GM23338 (cell line): Measurements from ENCODE around the gene CPTP.

ENCODE experiments used
- CREB1 ChIP-seq: fragments of 250-450 bp; sonication (Bioruptor Pico); IDR thresholded peaks from 2 replicates; pipeline ENCODE4 v1.5.0; 2020; ENCODE audit warnings: low read depth, mild to moderate bottlenecking, moderate library complexity
- CTCF ChIP-seq, 2 experiments: fragments of 200-600 bp in 1 of 2; sonication (generic) in 1 of 2; conservative IDR thresholded peaks; 2 replicates each; pipeline versions ENCODE4 v1.5.1 to v1.6.1; 2016 to 2017; ENCODE audit warnings: antibody characterized with exemption in 2 of 2, low read depth in 2 of 2, mild to moderate bottlenecking in 2 of 2, moderate library complexity in 1 of 2
- EZH2 ChIP-seq: fragments of 200-600 bp; sonication (generic); IDR thresholded peaks from one replicate; pipeline ENCODE4 v1.8.0; 2017; ENCODE audit warnings: antibody characterized with exemption, mild to moderate bottlenecking, low read depth; ENCODE audit not compliant: unreplicated experiment
- EZH2phosphoT487 ChIP-seq: fragments of 200-600 bp; sonication (generic); IDR thresholded peaks from one replicate; pipeline ENCODE4 v1.8.1; 2018; ENCODE audit warnings: antibody characterized with exemption; ENCODE audit not compliant: unreplicated experiment
- JUNB ChIP-seq: IDR thresholded peaks from one replicate; pipeline ENCODE4 v1.6.1; 2016; ENCODE audit warnings: antibody characterized with exemption; ENCODE audit not compliant: unreplicated experiment
- POLR2AphosphoS5 ChIP-seq: IDR thresholded peaks from 2 replicates; pipeline ENCODE4 v1.6.1; 2016; ENCODE audit warnings: antibody characterized with exemption, low read depth
- REST ChIP-seq: IDR thresholded peaks from one replicate; pipeline ENCODE4 v1.6.1; 2018; ENCODE audit warnings: antibody characterized with exemption; ENCODE audit not compliant: unreplicated experiment
- ZNF331 ChIP-seq: fragments of 250-450 bp; sonication (Bioruptor Pico); IDR thresholded peaks from 2 replicates; pipeline ENCODE4 v1.5.0; 2020; ENCODE audit warnings: low read depth, mild to moderate bottlenecking, moderate library complexity
- ZNF462 ChIP-seq: fragments of 250-450 bp; sonication (Bioruptor Pico); IDR thresholded peaks from 2 replicates; pipeline ENCODE4 v1.5.0; 2020; ENCODE audit warnings: mild to moderate bottlenecking, moderate library complexity

- no peak for TF ChIP-seq POLR2AphosphoS5
- TF ChIP-seq CTCF (conservative IDR thresholded peaks at IDR 0.05; ENCODE audit: low read depth in 2 of 2) = no peak
- no peak for TF ChIP-seq EZH2phosphoT487
- no peak for TF ChIP-seq JUNB
- TF ChIP-seq CREB1 (CRISPR knock-in tag) = no peak
- no peak for TF ChIP-seq EZH2
- no peak for TF ChIP-seq ZNF462 (CRISPR knock-in tag)
- TF ChIP-seq ZNF331 (CRISPR knock-in tag) = no peak
- TF ChIP-seq REST = no peak
Measured at GRCh38 chr1:1336446-1336845, 11.8 kb downstream of the CPTP start.
